Smooth muscle cell (in vitro differentiated cells): ENCODE data around the gene LAMC2. TPM values are rescaled to one million over a fixed set of nuclear protein-coding genes. Genes with fewer than 3 reads are reported as not detected.

ENCODE experiments used
- DNase-seq: peaks from one replicate; lab custom pipeline; 2025; ENCODE audit not compliant: unreplicated experiment; lab: John Stamatoyannopoulos, UW
- H2AFZ ChIP-seq: fragments of 200-600 bp; sonication (generic); 2 replicates; pipeline ENCODE4 v1.6.0; 2016; ENCODE audit warnings: antibody characterized with exemption, low read depth, mild to moderate bottlenecking
- H3F3A ChIP-seq: fragments of 200-600 bp; sonication (generic); 2 replicates; pipeline ENCODE4 v1.6.0; 2017; ENCODE audit warnings: antibody characterized with exemption, low read depth
- H3K27ac ChIP-seq: fragments of 200-600 bp; sonication (generic); 2 replicates; pipeline ENCODE4 v1.5.1; 2016; ENCODE audit warnings: low read depth, mild to moderate bottlenecking
- H3K27me3 ChIP-seq: fragments of 200-600 bp; sonication (generic); 2 replicates; pipeline ENCODE4 v1.6.1; 2016; ENCODE audit warnings: low read depth, mild to moderate bottlenecking
- H3K36me3 ChIP-seq: fragments of 200-600 bp; sonication (generic); 2 replicates; pipeline ENCODE4 v1.5.1; 2016; ENCODE audit warnings: low read depth
- H3K4me1 ChIP-seq: fragments of 200-600 bp; sonication (generic); 2 replicates; pipeline ENCODE4 v1.5.1; 2016; ENCODE audit warnings: low read depth
- H3K4me2 ChIP-seq: fragments of 200-600 bp; sonication (generic); 2 replicates; pipeline ENCODE4 v1.6.0; 2016; ENCODE audit warnings: mild to moderate bottlenecking
- H3K4me3 ChIP-seq: fragments of 200-600 bp; sonication (generic); 2 replicates; pipeline ENCODE4 v1.5.1; 2016; ENCODE audit warnings: mild to moderate bottlenecking
- H3K79me2 ChIP-seq: fragments of 200-600 bp; sonication (generic); 2 replicates; pipeline ENCODE4 v1.6.0; 2016; ENCODE audit warnings: low read depth, mild to moderate bottlenecking
- H3K9ac ChIP-seq: fragments of 200-600 bp; sonication (generic); 2 replicates; pipeline ENCODE4 v1.6.0; 2016; ENCODE audit warnings: low read depth
- H3K9me3 ChIP-seq: fragments of 200-600 bp; sonication (generic); replicated peaks from 2 replicates; pipeline ENCODE4 v1.5.1; 2016; ENCODE audit warnings: low read depth
- H4K20me1 ChIP-seq: fragments of 200-600 bp; sonication (generic); 2 replicates; pipeline ENCODE4 v1.6.0; 2016; ENCODE audit warnings: low read depth
- CTCF ChIP-seq: fragments of 200-600 bp; sonication (generic); IDR thresholded peaks from 2 replicates; pipeline ENCODE4 v1.5.1; 2017; ENCODE audit warnings: borderline replicate concordance, mild to moderate bottlenecking, antibody characterized with exemption; ENCODE audit not compliant: insufficient read depth, poor library complexity, severe bottlenecking
- WGBS: methylation state at CpG from one replicate; pipeline ENCODE4 v1.1.7; 2016; ENCODE audit warnings: low lambda C conversion rate; 5-methylcytosine and 5-hydroxymethylcytosine counted together
- polyA plus RNA-seq: library from polyadenylated mRNA; unstranded; fragments of >200 nt; fragmentation: Nextera tagmentation; extraction: Ambion mirVana; gene quantifications from 2 replicates; pipeline ENCODE4 v1.2.1, GENCODE V29; 2016
- total RNA-seq: library from RNA; depleted of rRNA; stranded (reverse); fragments of >200 nt; gene quantifications from 2 replicates; pipeline ENCODE4 v1.2.3, GENCODE V29; 2014

LAMC2 gene
- total and polyA plus RNA-seq, 2 experiments from 2014 or later = 35.1 to 120 TPM

GRCh38 chr1:183285746-183286145 lies 99.7 kb downstream of the LAMC2 start:
- Histone ChIP-seq H3K9me3 (no peaks in the 10 kb centered on the region), H2AFZ (no peak overlapping the region), H3K4me1 (no peaks in the 10 kb centered on the region), H3K27me3 (no peaks in the 10 kb centered on the region), H3F3A (no peaks in the 10 kb centered on the region), H3K4me2 (no peak overlapping the region), H3K27ac (no peak overlapping the region), H3K79me2 (no peaks in the 10 kb centered on the region), H3K36me3 (no peaks in the 10 kb centered on the region), H3K4me3 (no peak overlapping the region), H3K9ac (no peak overlapping the region), H4K20me1 (no peaks in the 10 kb centered on the region)
- no peak for DNase-seq
- WGBS = 82% methylated on average over 4 of the region's 4 CpGs
- TF ChIP-seq CTCF = no peak

- Histone ChIP-seq H3K9me3 (no peaks in the 10 kb centered on the region), H3K9ac (no peak overlapping the region), H3K27me3 (no peaks in the 10 kb centered on the region), H4K20me1 (no peaks in the 10 kb centered on the region), H3K4me1 (peaks cover 5% of the 10 kb centered on the region), H3K79me2 (no peaks in the 10 kb centered on the region), H3K27ac (no peak overlapping the region), H3K4me2 (no peak overlapping the region), H2AFZ (no peak overlapping the region), H3F3A (no peaks in the 10 kb centered on the region), H3K36me3 (no peaks in the 10 kb centered on the region), H3K4me3 (no peak overlapping the region)
- 62% methylated on average over 5 of the region's 5 CpGs for WGBS
- no peak for DNase-seq
- TF ChIP-seq CTCF = no peak
These were observed 101.2 kb downstream of the LAMC2 start for GRCh38 chr1:183287191-183287675.

- no peak for TF ChIP-seq CTCF
These were observed 102.5 kb downstream of the LAMC2 start for GRCh38 chr1:183288583-183288982.

GRCh38 chr1:183289051-183289496 lies 103.0 kb downstream of the LAMC2 start:
- Histone ChIP-seq H3K4me2 (no peak overlapping the region), H3K4me1 (peaks cover 6% of the 10 kb centered on the region), H3K9me3 (no peaks in the 10 kb centered on the region), H2AFZ (no peak overlapping the region), H3K36me3 (no peaks in the 10 kb centered on the region), H3K27ac (no peak overlapping the region), H3K9ac (no peak overlapping the region), H4K20me1 (no peaks in the 10 kb centered on the region), H3K79me2 (no peaks in the 10 kb centered on the region), H3F3A (no peaks in the 10 kb centered on the region), H3K27me3 (no peaks in the 10 kb centered on the region), H3K4me3 (no peak overlapping the region)
- DNase-seq = no peak
- TF ChIP-seq CTCF = no peak
- 97% methylated on average over 9 of the region's 9 CpGs for WGBS

More at GRCh38 chr1:183288583-183288982, 102.5 kb downstream of the LAMC2 start:
- Histone ChIP-seq H3K4me1 (peaks cover 6% of the 10 kb centered on the region), H3K9me3 (no peaks in the 10 kb centered on the region), H3K9ac (no peak overlapping the region), H3K79me2 (no peaks in the 10 kb centered on the region), H2AFZ (no peak overlapping the region), H3F3A (no peaks in the 10 kb centered on the region), H4K20me1 (no peaks in the 10 kb centered on the region), H3K4me3 (no peak overlapping the region), H3K27me3 (no peaks in the 10 kb centered on the region), H3K4me2 (no peak overlapping the region), H3K36me3 (no peaks in the 10 kb centered on the region), H3K27ac (no peak overlapping the region)
- no peak for DNase-seq
- WGBS = 96% methylated on average over 2 of the region's 2 CpGs
